ENCODE results near the gene SERPINH1.

- TF ChIP-seq POLR2A (IDR thresholded peaks at IDR 0.05) (no peak), POLR2AphosphoS5 (IDR thresholded peaks at IDR 0.05) (no peak)
These were observed 8.2 kb upstream of the SERPINH1 start for GRCh38 chr11:75553889-75554257.
